B cell (primary cell): ENCODE measurements around the gene ATF4. TPM values are rescaled to one million over a fixed set of nuclear protein-coding genes. Genes with fewer than 3 reads are reported as not detected.

ENCODE experiments used
- ATAC-seq: fragments of 200-7000 bp; cut with Tn5 transposase; one replicate; pipeline ENCODE4 v1.10.0; 2021; ENCODE audit warnings: low read depth, mild to moderate bottlenecking, moderate number of reproducible peaks, moderate library complexity
- CTCF ChIA-PET: fragments of 350-600 bp; sonication (Branson Sonifier 250); formaldehyde crosslinking; loops from one replicate; lab custom pipeline; 2021; ENCODE audit warnings: antibody characterized with exemption, inconsistent platforms; lab: Charles Lee
- POLR2A ChIA-PET: fragments of 350-600 bp; sonication (Branson Sonifier 250); formaldehyde crosslinking; loops from one replicate; lab custom pipeline; 2021; ENCODE audit warnings: antibody characterized with exemption; lab: Charles Lee
- DNase-seq: peaks from one replicate; pipeline ENCODE4 v3.0.0; 2013
- H2AFZ ChIP-seq: 2 replicates; pipeline ENCODE4 v1.6.1; 2012; ENCODE audit warnings: mild to moderate bottlenecking, low read depth, low read length; ENCODE audit not compliant: insufficient read depth, poor library complexity, severe bottlenecking
- H3K27ac ChIP-seq, 2 donors: 1 replicate in 1 of 2; 2 replicates in 1 of 2; pipeline ENCODE4 v1.5.1; 2012 to 2013; ENCODE audit warnings: low read length in 2 of 2, mild to moderate bottlenecking in 2 of 2, moderate library complexity in 1 of 2
- H3K27me3 ChIP-seq, 4 experiments: fragments of 200-600 bp in 1 of 4; sonication (generic) in 1 of 4; replicated peaks in 1 of 4; 1 replicate in 2 of 4; 2 replicates in 2 of 4; pipeline versions ENCODE4 v1.6.1 to v1.7.0; 2013 to 2016; ENCODE audit warnings: low read length in 3 of 4, mild to moderate bottlenecking in 2 of 4, mixed read lengths in 1 of 4, moderate library complexity in 1 of 4; ENCODE audit not compliant: insufficient read depth in 4 of 4, control insufficient read depth in 3 of 4; ENCODE audit errors: control extremely low read depth in 1 of 4
- H3K36me3 ChIP-seq, 2 experiments: replicated peaks in 1 of 2; 1 replicate in 1 of 2; 2 replicates in 1 of 2; pipeline versions ENCODE4 v1.6.1 to v1.7.1; 2013; ENCODE audit warnings: low read length in 1 of 2; ENCODE audit not compliant: insufficient read depth in 2 of 2, control insufficient read depth in 1 of 2; ENCODE audit errors: control extremely low read depth in 1 of 2, extremely low read depth in 1 of 2
- H3K4me1 ChIP-seq, 2 donors: fragments of 200-600 bp in 1 of 2; sonication (generic) in 1 of 2; 1 replicate in 1 of 2; 2 replicates in 1 of 2; pipeline versions ENCODE4 v1.5.1 to v1.6.1; 2013 to 2017; ENCODE audit warnings: low read length in 2 of 2; ENCODE audit not compliant: control insufficient read depth in 2 of 2, insufficient read depth in 2 of 2
- H3K4me2 ChIP-seq: replicated peaks from 2 replicates; pipeline ENCODE3; 2012; ENCODE audit warnings: mild to moderate bottlenecking, low read depth, low read length; ENCODE audit not compliant: poor library complexity, severe bottlenecking
- H3K4me3 ChIP-seq, 5 experiments: fragments of 200-600 bp in 1 of 5; sonication (generic) in 1 of 5; 1 replicate in 3 of 5; 2 replicates in 2 of 5; pipeline versions ENCODE4 v1.5.1 to v1.7.0; 2011 to 2016; ENCODE audit warnings: low read length in 4 of 5, mild to moderate bottlenecking in 4 of 5, low read depth in 2 of 5, control low read depth in 1 of 5, moderate library complexity in 1 of 5; ENCODE audit not compliant: insufficient read depth in 1 of 5; ENCODE audit errors: control extremely low read depth in 1 of 5, extremely low read depth in 1 of 5
- H3K79me2 ChIP-seq: fragments of 200-600 bp; sonication (generic); one replicate; pipeline ENCODE4 v1.6.0; 2016; ENCODE audit warnings: low read length; ENCODE audit not compliant: control insufficient read depth, insufficient read depth
- H3K9ac ChIP-seq: fragments of 200-600 bp; sonication (generic); 2 replicates; pipeline ENCODE4 v1.6.1; 2017; ENCODE audit warnings: mild to moderate bottlenecking, low read length, moderate library complexity
- H3K9me3 ChIP-seq, 3 donors: one replicate each; pipeline versions ENCODE4 v1.6.1 to v1.7.1; 2013; ENCODE audit warnings: low read length in 2 of 3; ENCODE audit not compliant: control insufficient read depth in 2 of 3, insufficient read depth in 1 of 3; ENCODE audit errors: control extremely low read depth in 1 of 3
- H4K20me1 ChIP-seq: 2 replicates; pipeline ENCODE4 v1.6.0; 2012; ENCODE audit warnings: mild to moderate bottlenecking, low read length; ENCODE audit not compliant: insufficient read depth, control insufficient read depth, poor library complexity, severe bottlenecking
- H3K27ac Mint-ChIP-seq: one replicate; pipeline ENCODE4 v1.8.0; 2021; ENCODE audit warnings: mixed read lengths
- H3K27me3 Mint-ChIP-seq: one replicate; pipeline ENCODE4 v1.8.0; 2021; ENCODE audit warnings: mixed read lengths
- H3K4me1 Mint-ChIP-seq: one replicate; pipeline ENCODE4 v1.8.0; 2021; ENCODE audit warnings: mixed read lengths
- H3K4me3 Mint-ChIP-seq: one replicate; pipeline ENCODE4 v1.8.0; 2021; ENCODE audit warnings: mixed read lengths
- H3K9me3 Mint-ChIP-seq: one replicate; pipeline ENCODE4 v1.8.0; 2022; ENCODE audit warnings: mixed read lengths; ENCODE audit not compliant: insufficient read depth
- EZH2 ChIP-seq: IDR thresholded peaks from 2 replicates; pipeline ENCODE4 v1.6.1; 2012; ENCODE audit warnings: borderline replicate concordance, low read depth, mild to moderate bottlenecking, moderate library complexity, low read length; ENCODE audit not compliant: insufficient read depth, poor library complexity, severe bottlenecking
- WGBS: methylation state at CpG from one replicate; pipeline ENCODE4 v1.1.5; 2013; ENCODE audit warnings: missing lambda C conversion rate; ENCODE audit not compliant: insufficient coverage; 5-methylcytosine and 5-hydroxymethylcytosine counted together
- intact Hi-C: fragments of 100-400 bp; cut with micrococcal nuclease; formaldehyde crosslinking; loops from one replicate; pipeline ENCODE4 v1.10.0; 2022
- polyA plus RNA-seq: library from polyadenylated mRNA; depleted of rRNA; stranded (reverse); fragments of >200 nt; gene quantifications from 2 replicates; pipeline ENCODE4 v1.2.3, GENCODE V29; 2012
- total RNA-seq, 2 donors: library from RNA; stranded (reverse); fragments of 120-200 nt in 1 of 2; gene quantifications; 1 replicate in 1 of 2; 2 replicates in 1 of 2; pipeline versions ENCODE4 v1.2.3 to v1.2.4, GENCODE V29; 2013 to 2022
- TF ChIP-seq, protein P1 (sequence below): fragments of 200-600 bp; IDR thresholded peaks from one replicate; pipeline ENCODE4 v1.8.0; 2022; ENCODE audit warnings: antibody characterized with exemption, mild to moderate bottlenecking

ATF4 gene
- total and polyA plus RNA-seq, 2 donors (not counting 1 experiment from before 2014, with no cell fraction given): 244 to 678 TPM

DNA sequence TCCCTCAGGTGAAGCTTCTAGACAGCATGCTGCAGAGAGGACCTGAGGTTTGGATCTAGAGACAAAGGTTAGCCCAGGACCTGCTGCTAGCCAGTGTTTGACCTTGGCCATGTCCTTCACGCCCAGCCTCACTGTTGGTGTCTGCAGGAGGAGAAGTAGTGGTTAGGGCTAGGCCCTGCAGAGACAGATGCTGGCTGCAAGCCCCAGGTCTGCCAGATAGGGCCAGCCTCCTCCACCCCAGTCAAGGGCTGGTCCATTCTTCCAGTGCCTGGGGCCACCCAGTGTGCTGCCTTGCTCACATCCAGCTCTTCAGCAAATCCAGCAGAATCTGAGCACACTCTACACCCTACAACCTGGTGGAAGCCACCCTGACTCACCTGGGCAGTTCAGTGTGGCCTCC, 39.8 kb upstream of the ATF4 start:
- no peaks in the 10 kb centered on the region for H3K27me3 ChIP-seq
- WGBS: no CpG with 5 or more reads among the region's 1 CpG
- H3K79me2 ChIP-seq: peaks cover 31% of the 10 kb centered on the region
- H3K9ac ChIP-seq: no peak overlapping the region
- ChIA-PET CTCF (interaction anchor here (0.7 to 2.2 kb wide), 3 partner anchors 9 to 137 kb away, joined by 3 to 7 read pairs (median 3); no protein-coding TSS in a partner anchor), POLR2A (no interaction called here)
- no peak for DNase-seq
- no peak overlapping the region for H2AFZ ChIP-seq
- H4K20me1 ChIP-seq: peaks cover 5% of the 10 kb centered on the region
- Mint-ChIP-seq H3K4me3 (no peak overlapping the region), H3K27me3 (no peaks in the 10 kb centered on the region), H3K27ac (no peak overlapping the region), H3K9me3 (no peaks in the 10 kb centered on the region), H3K4me1 (peaks cover 1% of the 10 kb centered on the region)
- no peak overlapping the region for H3K4me3 ChIP-seq
- no peak for ATAC-seq
- H3K36me3 ChIP-seq: no peaks in the 10 kb centered on the region
- no peak overlapping the region for H3K4me2 ChIP-seq
- intact Hi-C loops: no loop called here
- no peaks in the 10 kb centered on the region for H3K9me3 ChIP-seq
- no peaks in the 10 kb centered on the region for H3K4me1 ChIP-seq
- H3K27ac ChIP-seq: no peak overlapping the region
- no peak for TF ChIP-seq EZH2
- TF ChIP-seq, protein P1, sequence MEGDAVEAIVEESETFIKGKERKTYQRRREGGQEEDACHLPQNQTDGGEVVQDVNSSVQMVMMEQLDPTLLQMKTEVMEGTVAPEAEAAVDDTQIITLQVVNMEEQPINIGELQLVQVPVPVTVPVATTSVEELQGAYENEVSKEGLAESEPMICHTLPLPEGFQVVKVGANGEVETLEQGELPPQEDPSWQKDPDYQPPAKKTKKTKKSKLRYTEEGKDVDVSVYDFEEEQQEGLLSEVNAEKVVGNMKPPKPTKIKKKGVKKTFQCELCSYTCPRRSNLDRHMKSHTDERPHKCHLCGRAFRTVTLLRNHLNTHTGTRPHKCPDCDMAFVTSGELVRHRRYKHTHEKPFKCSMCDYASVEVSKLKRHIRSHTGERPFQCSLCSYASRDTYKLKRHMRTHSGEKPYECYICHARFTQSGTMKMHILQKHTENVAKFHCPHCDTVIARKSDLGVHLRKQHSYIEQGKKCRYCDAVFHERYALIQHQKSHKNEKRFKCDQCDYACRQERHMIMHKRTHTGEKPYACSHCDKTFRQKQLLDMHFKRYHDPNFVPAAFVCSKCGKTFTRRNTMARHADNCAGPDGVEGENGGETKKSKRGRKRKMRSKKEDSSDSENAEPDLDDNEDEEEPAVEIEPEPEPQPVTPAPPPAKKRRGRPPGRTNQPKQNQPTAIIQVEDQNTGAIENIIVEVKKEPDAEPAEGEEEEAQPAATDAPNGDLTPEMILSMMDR: no peak

DNA sequence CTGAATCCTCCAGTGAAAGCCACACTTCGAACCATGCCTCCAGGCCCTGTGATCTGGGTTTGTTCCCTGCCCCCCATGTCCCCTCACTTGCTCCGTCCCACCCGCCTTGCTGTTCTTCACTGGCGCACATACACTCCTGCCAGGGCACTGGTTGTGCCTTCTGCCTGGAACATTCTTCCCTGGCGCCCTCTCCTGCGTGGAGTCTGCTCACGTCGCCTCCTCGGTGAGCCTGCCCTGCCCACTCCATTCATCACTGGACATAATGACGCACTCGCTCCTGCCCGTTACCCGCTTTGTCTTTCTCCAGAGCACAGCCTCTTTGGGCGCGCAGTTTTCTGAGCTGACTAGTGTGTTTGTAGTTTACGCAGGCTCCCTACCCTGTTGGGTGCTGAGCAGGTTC, 39.3 kb upstream of the ATF4 start:
- Histone ChIP-seq H2AFZ (no peak overlapping the region), H3K27ac (no peak overlapping the region), H3K36me3 (no peaks in the 10 kb centered on the region), H4K20me1 (peaks cover 5% of the 10 kb centered on the region), H3K27me3 (no peaks in the 10 kb centered on the region), H3K4me1 (no peaks in the 10 kb centered on the region), H3K4me2 (no peak overlapping the region), H3K79me2 (peaks cover 26% of the 10 kb centered on the region), H3K9ac (no peak overlapping the region), H3K4me3 (no peak overlapping the region), H3K9me3 (no peaks in the 10 kb centered on the region)
- 94% methylated on average over 14 of the region's 16 CpGs for whole genome bisulfite sequencing
- ATAC-seq: no peak
- Mint-ChIP-seq H3K4me3 (no peak overlapping the region), H3K4me1 (no peaks in the 10 kb centered on the region), H3K27ac (no peak overlapping the region), H3K27me3 (no peaks in the 10 kb centered on the region), H3K9me3 (no peaks in the 10 kb centered on the region)
- CTCF ChIA-PET: interaction anchor here (2.2 kb wide), 1 partner anchor 9 kb away, joined by 7 read pairs; no protein-coding TSS in a partner anchor
- POLR2A ChIA-PET: interaction anchor here (0.6 kb wide), 1 partner anchor 891 kb away, joined by 3 read pairs; no protein-coding TSS in a partner anchor
- TF ChIP-seq EZH2: no peak
- TF ChIP-seq, protein P1: no peak
- DNase-seq: no peak
- intact Hi-C loops: no loop called here
